Measurements from ENCODE around the gene NDST1. TPM values are rescaled to one million over a fixed set of nuclear protein-coding genes. Genes with fewer than 3 reads are reported as not detected.

The NDST1 gene
- total RNA-seq, 2 donors from 2014 or later, result 3.4 to 3.5 TPM

- Mint-ChIP-seq H3K36me3 (ENCODE audit: insufficient read depth in 2 of 2) (no peaks in the 10 kb centered on the region), H3K27me3 (ENCODE audit: low read depth) (no peaks in the 10 kb centered on the region), H3K9me3 (no peaks in the 10 kb centered on the region), H3K27ac (no peak overlapping the region), H3K4me1 (ENCODE audit: low read depth) (no peaks in the 10 kb centered on the region), H3K4me3 (no peak overlapping the region)
- DNase-seq (no peak), ATAC-seq (replicated peaks in 1 of 2) (no peak)
These were observed 62.4 kb downstream of the NDST1 start for GRCh38 chr5:150570333-150570732.

- H3K9me3 Mint-ChIP-seq, result no peaks in the 10 kb centered on the region
- H3K36me3 Mint-ChIP-seq (ENCODE audit: insufficient read depth in 2 of 2), result no peaks in the 10 kb centered on the region
- ATAC-seq (replicated peaks in 1 of 2), result no peak
- no peaks in the 10 kb centered on the region for H3K4me1 Mint-ChIP-seq (ENCODE audit: low read depth)
- H3K4me3 Mint-ChIP-seq, result no peak overlapping the region
- no peak overlapping the region for H3K27ac Mint-ChIP-seq
- no peaks in the 10 kb centered on the region for H3K27me3 Mint-ChIP-seq (ENCODE audit: low read depth)
- DNase-seq, result no peak
These were observed 63.9 kb downstream of the NDST1 start for GRCh38 chr5:150571836-150572235.

- DNase-seq (no peak), ATAC-seq (replicated peaks in 1 of 2) (no peak)
- H3K36me3 Mint-ChIP-seq (ENCODE audit: insufficient read depth in 2 of 2), result no peaks in the 10 kb centered on the region
- no peaks in the 10 kb centered on the region for H3K27me3 Mint-ChIP-seq (ENCODE audit: low read depth)
- H3K4me3 Mint-ChIP-seq, result no peak overlapping the region
- no peak overlapping the region for H3K27ac Mint-ChIP-seq
- H3K4me1 Mint-ChIP-seq (ENCODE audit: low read depth), result no peaks in the 10 kb centered on the region
- H3K9me3 Mint-ChIP-seq, result no peaks in the 10 kb centered on the region
These were observed 65.3 kb downstream of the NDST1 start for GRCh38 chr5:150573216-150573615.

GRCh38 chr5:150573867-150574817, 66.2 kb downstream of the NDST1 start:
- H3K4me1 Mint-ChIP-seq (ENCODE audit: low read depth), result no peaks in the 10 kb centered on the region
- no peak for DNase-seq
- no peaks in the 10 kb centered on the region for H3K27me3 Mint-ChIP-seq (ENCODE audit: low read depth)
- H3K36me3 Mint-ChIP-seq (ENCODE audit: insufficient read depth in 2 of 2), result no peaks in the 10 kb centered on the region
- ATAC-seq (replicated peaks in 1 of 2), result no peak
- H3K27ac Mint-ChIP-seq, result no peak overlapping the region
- no peak overlapping the region for H3K4me3 Mint-ChIP-seq
- no peaks in the 10 kb centered on the region for H3K9me3 Mint-ChIP-seq

- Mint-ChIP-seq H3K4me3 (no peak overlapping the region), H3K9me3 (no peaks in the 10 kb centered on the region), H3K27me3 (ENCODE audit: low read depth) (no peaks in the 10 kb centered on the region), H3K36me3 (ENCODE audit: insufficient read depth in 2 of 2) (no peaks in the 10 kb centered on the region), H3K27ac (no peak overlapping the region), H3K4me1 (ENCODE audit: low read depth) (no peaks in the 10 kb centered on the region)
- ATAC-seq (replicated peaks in 1 of 2) (no peak), DNase-seq (no peak)
These were observed 67.1 kb downstream of the NDST1 start for GRCh38 chr5:150574818-150575547.

- H3K36me3 Mint-ChIP-seq (ENCODE audit: insufficient read depth in 2 of 2), result no peaks in the 10 kb centered on the region
- no peak overlapping the region for H3K27ac Mint-ChIP-seq
- no peak overlapping the region for H3K4me3 Mint-ChIP-seq
- ATAC-seq (replicated peaks in 1 of 2), result no peak
- H3K9me3 Mint-ChIP-seq, result no peaks in the 10 kb centered on the region
- H3K4me1 Mint-ChIP-seq (ENCODE audit: low read depth), result no peaks in the 10 kb centered on the region
- no peaks in the 10 kb centered on the region for H3K27me3 Mint-ChIP-seq (ENCODE audit: low read depth)
- no peak for DNase-seq
These were observed 68.0 kb downstream of the NDST1 start for GRCh38 chr5:150575745-150576448.

- Mint-ChIP-seq H3K4me1 (ENCODE audit: low read depth) (no peaks in the 10 kb centered on the region), H3K36me3 (ENCODE audit: insufficient read depth in 2 of 2) (no peaks in the 10 kb centered on the region), H3K27ac (no peak overlapping the region), H3K27me3 (ENCODE audit: low read depth) (no peaks in the 10 kb centered on the region), H3K4me3 (no peak overlapping the region), H3K9me3 (no peaks in the 10 kb centered on the region)
- ATAC-seq (replicated peaks in 1 of 2) (no peak), DNase-seq (no peak)
These were observed 68.6 kb downstream of the NDST1 start for GRCh38 chr5:150576449-150576949.

GRCh38 chr5:150577378-150578139, 69.6 kb downstream of the NDST1 start:
- no peak for ATAC-seq (replicated peaks in 1 of 2)
- peaks cover 7% of the 10 kb centered on the region for H3K27me3 Mint-ChIP-seq (ENCODE audit: low read depth)
- no peaks in the 10 kb centered on the region for H3K36me3 Mint-ChIP-seq (ENCODE audit: insufficient read depth in 2 of 2)
- H3K9me3 Mint-ChIP-seq, result no peaks in the 10 kb centered on the region
- H3K4me1 Mint-ChIP-seq (ENCODE audit: low read depth), result no peaks in the 10 kb centered on the region
- no peak overlapping the region for H3K4me3 Mint-ChIP-seq
- DNase-seq, result no peak
- H3K27ac Mint-ChIP-seq, result no peak overlapping the region

- H3K27me3 Mint-ChIP-seq (ENCODE audit: low read depth), result peaks cover 7% of the 10 kb centered on the region
- H3K36me3 Mint-ChIP-seq (ENCODE audit: insufficient read depth in 2 of 2), result no peaks in the 10 kb centered on the region
- no peaks in the 10 kb centered on the region for H3K9me3 Mint-ChIP-seq
- ATAC-seq (replicated peaks in 1 of 2) (no peak), DNase-seq (no peak)
- no peaks in the 10 kb centered on the region for H3K4me1 Mint-ChIP-seq (ENCODE audit: low read depth)
- no peak overlapping the region for H3K27ac Mint-ChIP-seq
- H3K4me3 Mint-ChIP-seq, result no peak overlapping the region
These were observed 71.0 kb downstream of the NDST1 start for GRCh38 chr5:150578781-150579461.

- Mint-ChIP-seq H3K4me3 (no peak overlapping the region), H3K9me3 (no peaks in the 10 kb centered on the region), H3K4me1 (ENCODE audit: low read depth) (no peaks in the 10 kb centered on the region), H3K27me3 (ENCODE audit: low read depth) (peaks cover 7% of the 10 kb centered on the region), H3K36me3 (ENCODE audit: insufficient read depth in 2 of 2) (no peaks in the 10 kb centered on the region), H3K27ac (no peak overlapping the region)
- ATAC-seq (replicated peaks in 1 of 2) (peak in 1 of 2 donors; percentile 17), DNase-seq (no peak)
These were observed 71.8 kb downstream of the NDST1 start for GRCh38 chr5:150579462-150580400.

- no peak overlapping the region for H3K4me3 Mint-ChIP-seq
- H3K9me3 Mint-ChIP-seq, result no peaks in the 10 kb centered on the region
- ATAC-seq (replicated peaks in 1 of 2), result no peak
- H3K36me3 Mint-ChIP-seq (ENCODE audit: insufficient read depth in 2 of 2), result no peaks in the 10 kb centered on the region
- peaks cover 7% of the 10 kb centered on the region for H3K27me3 Mint-ChIP-seq (ENCODE audit: low read depth)
- H3K27ac Mint-ChIP-seq, result no peak overlapping the region
- H3K4me1 Mint-ChIP-seq (ENCODE audit: low read depth), result no peaks in the 10 kb centered on the region
- DNase-seq, result no peak
These were observed 73.0 kb downstream of the NDST1 start for GRCh38 chr5:150580917-150581316.

Measured in activated T-cell treated with anti-CD3 and anti-CD28 coated beads, Interleukin-2, amount 50 U/mL, for 72 hours (primary cell).